Measurements from ENCODE around the gene GCFC2.

DNA sequence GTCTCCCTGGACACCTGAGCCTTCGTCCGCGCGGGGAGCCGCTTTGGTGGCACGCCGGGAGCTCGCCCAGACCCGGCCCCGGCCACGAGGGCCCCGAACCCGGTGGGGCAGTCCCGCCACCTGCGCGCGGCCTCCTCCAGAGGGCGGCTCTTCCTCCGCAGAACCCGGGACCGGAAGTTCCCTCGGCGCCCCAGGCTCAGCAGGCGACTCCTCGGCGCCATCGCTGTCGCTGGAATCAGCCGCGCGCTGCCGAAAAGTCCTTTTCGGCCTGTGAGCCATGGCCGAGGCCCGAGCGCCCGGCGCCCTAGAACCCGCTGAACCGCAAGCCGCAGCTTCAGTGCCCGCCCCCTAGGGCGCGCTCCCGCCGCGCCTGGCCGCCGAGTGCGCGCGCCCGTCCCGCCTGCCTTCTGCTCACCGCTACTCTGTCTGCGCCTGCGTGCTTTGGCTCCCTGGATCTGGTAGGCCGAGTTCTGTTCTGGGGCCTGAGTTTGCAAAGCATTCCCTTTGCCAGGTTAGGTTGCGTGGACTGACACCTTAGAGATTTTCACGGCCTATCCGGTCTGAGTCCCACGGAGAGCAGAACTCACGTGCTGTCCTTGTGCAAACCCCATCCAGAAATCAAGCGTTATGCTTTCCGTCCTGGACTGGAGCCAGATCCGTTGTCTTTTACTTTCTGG lies at the start of gene GCFC2:
- no peak for TF ChIP-seq EZH2phosphoT487 (IDR thresholded peaks at IDR 0.05; ENCODE audit: borderline replicate concordance)
- no peak for TF ChIP-seq CEBPB (IDR thresholded peaks at IDR 0.05; ENCODE audit: low read depth)
- TF ChIP-seq, protein P1, sequence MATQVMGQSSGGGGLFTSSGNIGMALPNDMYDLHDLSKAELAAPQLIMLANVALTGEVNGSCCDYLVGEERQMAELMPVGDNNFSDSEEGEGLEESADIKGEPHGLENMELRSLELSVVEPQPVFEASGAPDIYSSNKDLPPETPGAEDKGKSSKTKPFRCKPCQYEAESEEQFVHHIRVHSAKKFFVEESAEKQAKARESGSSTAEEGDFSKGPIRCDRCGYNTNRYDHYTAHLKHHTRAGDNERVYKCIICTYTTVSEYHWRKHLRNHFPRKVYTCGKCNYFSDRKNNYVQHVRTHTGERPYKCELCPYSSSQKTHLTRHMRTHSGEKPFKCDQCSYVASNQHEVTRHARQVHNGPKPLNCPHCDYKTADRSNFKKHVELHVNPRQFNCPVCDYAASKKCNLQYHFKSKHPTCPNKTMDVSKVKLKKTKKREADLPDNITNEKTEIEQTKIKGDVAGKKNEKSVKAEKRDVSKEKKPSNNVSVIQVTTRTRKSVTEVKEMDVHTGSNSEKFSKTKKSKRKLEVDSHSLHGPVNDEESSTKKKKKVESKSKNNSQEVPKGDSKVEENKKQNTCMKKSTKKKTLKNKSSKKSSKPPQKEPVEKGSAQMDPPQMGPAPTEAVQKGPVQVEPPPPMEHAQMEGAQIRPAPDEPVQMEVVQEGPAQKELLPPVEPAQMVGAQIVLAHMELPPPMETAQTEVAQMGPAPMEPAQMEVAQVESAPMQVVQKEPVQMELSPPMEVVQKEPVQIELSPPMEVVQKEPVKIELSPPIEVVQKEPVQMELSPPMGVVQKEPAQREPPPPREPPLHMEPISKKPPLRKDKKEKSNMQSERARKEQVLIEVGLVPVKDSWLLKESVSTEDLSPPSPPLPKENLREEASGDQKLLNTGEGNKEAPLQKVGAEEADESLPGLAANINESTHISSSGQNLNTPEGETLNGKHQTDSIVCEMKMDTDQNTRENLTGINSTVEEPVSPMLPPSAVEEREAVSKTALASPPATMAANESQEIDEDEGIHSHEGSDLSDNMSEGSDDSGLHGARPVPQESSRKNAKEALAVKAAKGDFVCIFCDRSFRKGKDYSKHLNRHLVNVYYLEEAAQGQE (IDR thresholded peaks at IDR 0.05; ENCODE audit: low read depth) = no peak
- TF ChIP-seq, protein P2, sequence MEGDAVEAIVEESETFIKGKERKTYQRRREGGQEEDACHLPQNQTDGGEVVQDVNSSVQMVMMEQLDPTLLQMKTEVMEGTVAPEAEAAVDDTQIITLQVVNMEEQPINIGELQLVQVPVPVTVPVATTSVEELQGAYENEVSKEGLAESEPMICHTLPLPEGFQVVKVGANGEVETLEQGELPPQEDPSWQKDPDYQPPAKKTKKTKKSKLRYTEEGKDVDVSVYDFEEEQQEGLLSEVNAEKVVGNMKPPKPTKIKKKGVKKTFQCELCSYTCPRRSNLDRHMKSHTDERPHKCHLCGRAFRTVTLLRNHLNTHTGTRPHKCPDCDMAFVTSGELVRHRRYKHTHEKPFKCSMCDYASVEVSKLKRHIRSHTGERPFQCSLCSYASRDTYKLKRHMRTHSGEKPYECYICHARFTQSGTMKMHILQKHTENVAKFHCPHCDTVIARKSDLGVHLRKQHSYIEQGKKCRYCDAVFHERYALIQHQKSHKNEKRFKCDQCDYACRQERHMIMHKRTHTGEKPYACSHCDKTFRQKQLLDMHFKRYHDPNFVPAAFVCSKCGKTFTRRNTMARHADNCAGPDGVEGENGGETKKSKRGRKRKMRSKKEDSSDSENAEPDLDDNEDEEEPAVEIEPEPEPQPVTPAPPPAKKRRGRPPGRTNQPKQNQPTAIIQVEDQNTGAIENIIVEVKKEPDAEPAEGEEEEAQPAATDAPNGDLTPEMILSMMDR (IDR thresholded peaks at IDR 0.05 in 2 of 3, conservative IDR thresholded peaks at IDR 0.05 in 1 of 3; ENCODE audit: borderline replicate concordance in 1 of 3, insufficient read depth in 1 of 3, low read depth in 2 of 3, low read length in 2 of 3) = peak in 2 of 3 experiments; percentile 25 to 30; a peak in 3 of 6 replicates
- TF ChIP-seq EZH2 (IDR thresholded peaks at IDR 0.05) = no peak
- TF ChIP-seq SRF (IDR thresholded peaks at IDR 0.05; ENCODE audit: low read depth) = no peak
- peak; percentile 91 for TF ChIP-seq POLR2A (IDR thresholded peaks at IDR 0.05; ENCODE audit: borderline replicate concordance, extremely low read depth, insufficient read depth, insufficient read length)
- no peak for TF ChIP-seq JUND (IDR thresholded peaks at IDR 0.05)
- peak; percentile 78 for TF ChIP-seq POLR2AphosphoS5 (IDR thresholded peaks at IDR 0.05; ENCODE audit: low read depth, low read length)
- TF ChIP-seq ZNF274 (IDR thresholded peaks at IDR 0.05; ENCODE audit: low read depth, low read length) = no peak
- TF ChIP-seq, protein P3, sequence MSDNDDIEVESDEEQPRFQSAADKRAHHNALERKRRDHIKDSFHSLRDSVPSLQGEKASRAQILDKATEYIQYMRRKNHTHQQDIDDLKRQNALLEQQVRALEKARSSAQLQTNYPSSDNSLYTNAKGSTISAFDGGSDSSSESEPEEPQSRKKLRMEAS (IDR thresholded peaks at IDR 0.05) = peak; percentile 95
- TF ChIP-seq SP1 (IDR thresholded peaks at IDR 0.05; ENCODE audit: low read depth) = no peak
- TF ChIP-seq, protein P4, sequence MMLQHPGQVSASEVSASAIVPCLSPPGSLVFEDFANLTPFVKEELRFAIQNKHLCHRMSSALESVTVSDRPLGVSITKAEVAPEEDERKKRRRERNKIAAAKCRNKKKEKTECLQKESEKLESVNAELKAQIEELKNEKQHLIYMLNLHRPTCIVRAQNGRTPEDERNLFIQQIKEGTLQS (IDR thresholded peaks at IDR 0.05) = no peak
- no peak for TF ChIP-seq EGR1 (IDR thresholded peaks at IDR 0.05; ENCODE audit: low read depth)

All from HCT116 (cell line).